Pulmonary artery endothelial cell (primary cell): ENCODE measurements around the gene LCE3E. TPM values are rescaled to one million over a fixed set of nuclear protein-coding genes. Genes with fewer than 3 reads are reported as not detected.

Source experiments
- DNase-seq: peaks from one replicate; pipeline ENCODE4 v3.0.0-alpha.2; 2011; ENCODE audit warnings: low read depth, low spot score
- total RNA-seq: library from RNA; depleted of rRNA; stranded (reverse); fragments of >200 nt; gene quantifications from 2 replicates; pipeline ENCODE4 v1.2.3, GENCODE V29; 2014

The LCE3E gene
- total RNA-seq, 1 donor from 2014 or later: not detected

- no peak for DNase-seq
Observed at GRCh38 chr1:152516082-152516481, 50.5 kb downstream of the LCE3E start.

Other genes with a start within 250 kb of the LCE3E start
- gene FLG, start 241.5 kb downstream of the LCE3E start, total RNA-seq: not detected in 2 replicates
- gene FLG2, start 206.8 kb downstream of the LCE3E start, total RNA-seq: not detected in 2 replicates
- not detected in 2 replicates for gene CRNN, start 152.5 kb downstream of the LCE3E start, total RNA-seq
- not detected in 2 replicates for gene LCE5A, start 56.0 kb downstream of the LCE3E start, total RNA-seq
- not detected in 2 replicates for gene CRCT1, start 52.3 kb downstream of the LCE3E start, total RNA-seq
- not detected in 2 replicates for gene LCE3D, start 13.7 kb upstream of the LCE3E start, total RNA-seq
- not detected in 2 replicates for gene LCE3C, start 33.5 kb upstream of the LCE3E start, total RNA-seq
- not detected in 2 replicates for gene LCE3B, start 47.0 kb upstream of the LCE3E start, total RNA-seq
- not detected in 2 replicates for gene LCE3A, start 56.3 kb upstream of the LCE3E start, total RNA-seq
- not detected in 2 replicates for gene LCE2D, start 96.6 kb upstream of the LCE3E start, total RNA-seq
- not detected in 2 replicates for gene LCE2C, start 108.5 kb upstream of the LCE3E start, total RNA-seq
- not detected in 2 replicates for gene LCE2B, start 119.3 kb upstream of the LCE3E start, total RNA-seq
- gene LCE2A, start 131.6 kb upstream of the LCE3E start, total RNA-seq: not detected in 2 replicates
- gene LCE4A, start 141.4 kb upstream of the LCE3E start, total RNA-seq: not detected in 2 replicates
- not detected in 2 replicates for gene KPRP, start 191.2 kb upstream of the LCE3E start, total RNA-seq
- gene LCE1F, start 208.4 kb upstream of the LCE3E start, total RNA-seq: not detected in 2 replicates
- not detected in 2 replicates for gene LCE1E, start 219.5 kb upstream of the LCE3E start, total RNA-seq
- gene LCE1D, start 229.9 kb upstream of the LCE3E start, total RNA-seq: not detected in 2 replicates
- gene LCE1C, start 239.9 kb upstream of the LCE3E start, total RNA-seq: not detected in 2 replicates
- not detected in 2 replicates for gene LCE1B, start 245.2 kb upstream of the LCE3E start, total RNA-seq